K562 (cell line): ENCODE results near the gene SPACA5B. TPM values are rescaled to one million over a fixed set of nuclear protein-coding genes. Genes with fewer than 3 reads are reported as not detected.

Experiments
- ATAC-seq: fragments of 200-7000 bp; cut with Tn5 transposase; 3 replicates; pipeline ENCODE4 v1.9.1; 2020; ENCODE audit warnings: moderate library complexity
- BruUV-seq: library from RNA; stranded (reverse); fragments of 400-500 nt; replicated peaks from 2 replicates; lab custom pipeline; 2021; lab: Mats Ljungman, UMichigan
- CTCF ChIA-PET: fragments of 300-600 bp; formaldehyde crosslinking; extraction: SDS; loops from one replicate; lab custom pipeline; 2021; ENCODE audit warnings: low intra/inter-chr PET ratio; lab: Yijun Ruan, JAX
- POLR2A ChIA-PET: fragments of 300-600, 350-650 bp; sonication (Branson Sonifier 250); formaldehyde crosslinking; extraction: SDS; loops from one replicate; lab custom pipeline; 2021; ENCODE audit warnings: antibody characterized with exemption, inconsistent platforms; lab: Yijun Ruan, JAX
- DNase-seq, 4 experiments: peaks; one replicate each; pipeline versions ENCODE4 v3.0.0 to v3.0.0-alpha.2; 2011 to 2018; ENCODE audit warnings: low spot score in 3 of 4, mixed read lengths in 3 of 4; ENCODE audit errors: extremely low read depth in 1 of 4
- FAIRE-seq: peaks from 2 replicates; lab custom pipeline; 2011; peaks lifted over from hg19 to GRCh38; lab: Jason Lieb, UNC
- H2AFZ ChIP-seq: 2 replicates; pipeline ENCODE4 v1.6.0; 2011; ENCODE audit warnings: low read depth, low read length, control low read depth, inconsistent platforms
- H3K27ac ChIP-seq: fragments of 200-600 bp; 3 replicates; pipeline ENCODE4 v1.8.0; 2011; ENCODE audit warnings: low read depth, mild to moderate bottlenecking, control low read depth, inconsistent platforms, low read length, moderate library complexity, mixed read lengths; ENCODE audit errors: extremely low read depth
- H3K27me3 ChIP-seq, 2 experiments: fragments of 300-600 bp in 1 of 2; 2 replicates in 1 of 2; 3 replicates in 1 of 2; pipeline versions ENCODE4 v1.6.0 to v1.8.0; 2011; ENCODE audit warnings: inconsistent platforms in 2 of 2, low read length in 2 of 2, mild to moderate bottlenecking in 1 of 2, mixed read lengths in 1 of 2, moderate library complexity in 1 of 2; ENCODE audit not compliant: control insufficient read depth in 2 of 2, insufficient read depth in 2 of 2
- H3K36me3 ChIP-seq: fragments of 300-600 bp; 3 replicates; pipeline ENCODE4 v1.8.0; 2011; ENCODE audit warnings: mild to moderate bottlenecking, low read length, inconsistent platforms; ENCODE audit not compliant: control insufficient read depth, insufficient read depth
- H3K4me1 ChIP-seq, 2 experiments: fragments of 200-600 bp in 1 of 2; replicated peaks in 1 of 2; 2 replicates in 1 of 2; 3 replicates in 1 of 2; pipeline versions ENCODE4 v1.5.1 to v1.8.0; 2011; ENCODE audit warnings: inconsistent platforms in 2 of 2, low read length in 2 of 2, mild to moderate bottlenecking in 1 of 2, mixed read lengths in 1 of 2, moderate library complexity in 1 of 2; ENCODE audit not compliant: control insufficient read depth in 2 of 2, insufficient read depth in 2 of 2
- H3K4me2 ChIP-seq: 2 replicates; pipeline ENCODE4 v1.6.1; 2011; ENCODE audit warnings: low read length, control low read depth, inconsistent platforms, mixed read lengths; ENCODE audit not compliant: insufficient read depth
- H3K4me3 ChIP-seq: fragments of 200-600 bp; sonication (generic), shearing (Covaris generic); 2 replicates; pipeline ENCODE4 v1.5.1; 2016; ENCODE audit warnings: control low read depth, inconsistent platforms
- H3K79me2 ChIP-seq: fragments of 200-600 bp; 3 replicates; pipeline ENCODE4 v1.8.0; 2011; ENCODE audit warnings: low read length, inconsistent platforms; ENCODE audit not compliant: control insufficient read depth, insufficient read depth
- H3K9ac ChIP-seq, 2 experiments: 2 replicates each; pipeline versions ENCODE4 v1.6.0 to v1.6.1; 2011; ENCODE audit warnings: low read depth in 2 of 2, low read length in 2 of 2, control low read depth in 1 of 2, inconsistent platforms in 1 of 2, mild to moderate bottlenecking in 1 of 2, mixed read lengths in 1 of 2; ENCODE audit not compliant: insufficient read depth in 1 of 2
- H3K9me1 ChIP-seq: one replicate; pipeline ENCODE4 v1.6.0; 2011; ENCODE audit warnings: inconsistent platforms, mild to moderate bottlenecking, low read length, moderate library complexity; ENCODE audit not compliant: control insufficient read depth, insufficient read depth
- H3K9me3 ChIP-seq: replicated peaks from 2 replicates; pipeline ENCODE4 v1.5.1; 2011; ENCODE audit warnings: low read depth, low read length, inconsistent platforms; ENCODE audit not compliant: control insufficient read depth, insufficient read depth
- H4K20me1 ChIP-seq: replicated peaks from 2 replicates; pipeline ENCODE4 v1.6.1; 2011; ENCODE audit warnings: low read length, inconsistent platforms, mixed read lengths; ENCODE audit not compliant: control insufficient read depth, insufficient read depth
- ATF1 ChIP-seq, 2 experiments: fragments of 450-650 bp in 1 of 2; IDR thresholded peaks; 2 replicates each; pipeline ENCODE4 v1.6.1; 2016; ENCODE audit warnings: missing compliant biosample characterization in 1 of 2, missing genetic modification characterization in 1 of 2
- ATF3 ChIP-seq, 2 experiments: fragments of 450-650 bp in 1 of 2; sonication (generic) in 1 of 2; formaldehyde crosslinking in 1 of 2; IDR thresholded peaks in 1 of 2; conservative IDR thresholded peaks in 1 of 2; 2 replicates each; pipeline versions ENCODE4 v1.6.1 to v1.8.1; 2016 to 2023; ENCODE audit warnings: mild to moderate bottlenecking in 2 of 2, moderate library complexity in 2 of 2, inconsistent platforms in 1 of 2, missing genetic modification reagents in 1 of 2
- ATF7 ChIP-seq: fragments of 450-650 bp; IDR thresholded peaks from 2 replicates; pipeline ENCODE4 v1.7.1; 2014; ENCODE audit warnings: mild to moderate bottlenecking, moderate library complexity
- BRD9 ChIP-seq: fragments of 450-650 bp; IDR thresholded peaks from 2 replicates; pipeline ENCODE4 v1.6.1; 2018; ENCODE audit warnings: low read depth; ENCODE audit not compliant: partially characterized antibody
- CBFA2T2 ChIP-seq: fragments of 450-650 bp; conservative IDR thresholded peaks from 2 replicates; pipeline ENCODE4 v1.6.1; 2017; ENCODE audit warnings: mild to moderate bottlenecking
- CBX2 ChIP-seq: fragments of 200-600 bp; sonication (generic); IDR thresholded peaks from one replicate; pipeline ENCODE4 v1.6.1; 2012; ENCODE audit warnings: mild to moderate bottlenecking, low read length, inconsistent platforms; ENCODE audit not compliant: insufficient read depth, poor library complexity, severe bottlenecking
- CREB1 ChIP-seq, 2 experiments: sonication (generic) in 1 of 2; formaldehyde crosslinking in 1 of 2; IDR thresholded peaks; 2 replicates each; pipeline versions ENCODE4 v1.6.1 to v1.8.0; 2012 to 2022; ENCODE audit warnings: inconsistent platforms in 1 of 2, mild to moderate bottlenecking in 1 of 2, missing genetic modification reagents in 1 of 2, moderate library complexity in 1 of 2
- CREM ChIP-seq: IDR thresholded peaks from 2 replicates; pipeline ENCODE4 v1.6.1; 2014; ENCODE audit warnings: antibody characterized with exemption, low read depth
- CTBP1 ChIP-seq: fragments of 450-650 bp; IDR thresholded peaks from 2 replicates; pipeline ENCODE4 v1.6.1; 2016; ENCODE audit warnings: borderline replicate concordance
- CXXC5 ChIP-seq: fragments of 250-450 bp; sonication (Bioruptor Pico); IDR thresholded peaks from 2 replicates; pipeline ENCODE4 v1.8.0; 2022; ENCODE audit warnings: inconsistent platforms, mild to moderate bottlenecking, moderate library complexity
- FOSL1 ChIP-seq: fragments of 200-800 bp; sonication (Bioruptor generic); conservative IDR thresholded peaks from 2 replicates; pipeline ENCODE4 v1.6.1; 2016; ENCODE audit warnings: missing genetic modification characterization, missing compliant biosample characterization
- JUND ChIP-seq, 2 experiments: IDR thresholded peaks; 2 replicates in 1 of 2; 3 replicates in 1 of 2; pipeline ENCODE4 v1.6.1; 2011; ENCODE audit warnings: borderline replicate concordance in 2 of 2, low read depth in 2 of 2, low read length in 2 of 2, improper control_type of control experiment in 1 of 2, missing biosample characterization in 1 of 2, missing genetic modification characterization in 1 of 2, missing genetic modification reagents in 1 of 2
- MTA1 ChIP-seq: fragments of 450-650 bp; IDR thresholded peaks from 2 replicates; pipeline ENCODE4 v1.6.1; 2017; ENCODE audit warnings: borderline replicate concordance
- NRF1 ChIP-seq, 2 experiments: fragments of 450-650 bp; IDR thresholded peaks in 1 of 2; conservative IDR thresholded peaks in 1 of 2; 2 replicates each; pipeline ENCODE4 v1.6.1; 2014; ENCODE audit warnings: mild to moderate bottlenecking in 2 of 2
- TCF7L2 ChIP-seq: fragments of 150-350 bp; IDR thresholded peaks from 2 replicates; pipeline ENCODE4 v1.6.1; 2016; ENCODE audit warnings: low read depth, mild to moderate bottlenecking, low read length, moderate library complexity
- U2AF2 ChIP-seq: fragments of 200-400 bp; formaldehyde crosslinking; optimal IDR thresholded peaks from 2 replicates; pipeline ENCODE3; 2017; ENCODE audit warnings: low read depth, mild to moderate bottlenecking, low read length
- ZNF280A ChIP-seq: fragments of 450-650 bp; IDR thresholded peaks from 2 replicates; pipeline ENCODE4 v1.6.1; 2018; ENCODE audit warnings: mild to moderate bottlenecking, low read depth; ENCODE audit not compliant: partially characterized antibody
- WGBS: fragments of 100-300 bp; shearing (Covaris generic); methylation state at CpG from one replicate; pipeline ENCODE4 v1.1.6; 2016; ENCODE audit warnings: low coverage, mixed read lengths; ENCODE audit not compliant: insufficient coverage; ENCODE audit errors: missing lambda C conversion rate; 5-methylcytosine and 5-hydroxymethylcytosine counted together
- in situ Hi-C: fragments of 300-500 bp; cut with MboI; formaldehyde crosslinking; loops from 4 replicates; pipeline ENCODE4 v1.15.0; 2018; ENCODE audit warnings: inconsistent platforms, mixed read lengths
- intact Hi-C: fragments of 100-400 bp; cut with micrococcal nuclease; formaldehyde crosslinking; loops from 2 replicates; pipeline ENCODE4 v1.14.2; 2022
- polyA plus RNA-seq, 8 experiments: library from polyadenylated mRNA; depleted of rRNA in 4 of 8; stranded (reverse) in 5 of 8; unstranded in 3 of 8; fragments of >200 nt; fragmentation: Nextera tagmentation in 2 of 8; fragmentation: Illumina TruSeq in 1 of 8; extraction: Ambion mirVana in 2 of 8; extraction: Trizol in 1 of 8; gene quantifications; 2 replicates each; pipeline versions ENCODE4 v1.2.1 to v1.2.3, GENCODE V29; 2011 to 2014; ENCODE audit warnings: inconsistent platforms in 1 of 8, missing spikeins in 1 of 8
- total RNA-seq, 7 experiments: library from RNA; depleted of rRNA in 6 of 7; stranded (reverse); fragments of >200 nt in 6 of 7; fragmentation: Illumina TruSeq in 2 of 7; extraction: Trizol in 2 of 7; gene quantifications; 2 replicates each; pipeline versions ENCODE4 v1.2.1 to v1.2.3, GENCODE V29; 2011 to 2021; ENCODE audit warnings: low replicate concordance in 1 of 7

The SPACA5B gene
- total and polyA plus RNA-seq, 9 of the 15 experiments (the other 6 are each of a cell fraction or from before 2014, with no cell fraction given), result not detected

- no TSS peak for BruUV-seq
- Histone ChIP-seq H4K20me1 (no peaks in the 10 kb centered on the region), H3K36me3 (no peaks in the 10 kb centered on the region), H2AFZ (0 out of 2 replicates have a peak overlapping the region, but pooled peaks have one; percentile 63)
- TF ChIP-seq ATF1 (CRISPR knock-in tag; IDR thresholded peaks at IDR 0.05) (no peak), ATF1 (tag; IDR thresholded peaks at IDR 0.05) (peak; percentile 71), CREM (peak; percentile 89), FOSL1 (tag) (0 out of 2 replicates have a peak, but pooled peaks have one; percentile 19), CXXC5 (CRISPR knock-in tag) (peak; percentile 56), CBX2 (no peak), MTA1 (0 out of 2 replicates have a peak, but pooled peaks have one; percentile 25), BRD9 (no peak), U2AF2 (no peak), JUND (IDR thresholded peaks at IDR 0.05; ENCODE audit: borderline replicate concordance, low read depth, low read length) (peak; percentile 68), JUND (tag; IDR thresholded peaks at IDR 0.05; ENCODE audit: borderline replicate concordance, low read depth, low read length) (peak; percentile 65; the same call in 2 of the 3 replicates), ATF7 (peak; percentile 90), ZNF280A (no peak), TCF7L2 (no peak), CTBP1 (peak; percentile 33; the same call in 1 of the 2 replicates), CBFA2T2 (no peak), ATF3 (IDR thresholded peaks at IDR 0.05) (peak; percentile 90), ATF3 (CRISPR knock-in tag; conservative IDR thresholded peaks at IDR 0.05) (no peak), NRF1 (conservative IDR thresholded peaks at IDR 0.05 in 1 of 2, IDR thresholded peaks at IDR 0.05 in 1 of 2) (peak; percentile 85 to 88), CREB1 (IDR thresholded peaks at IDR 0.05) (no peak), CREB1 (CRISPR knock-in tag; IDR thresholded peaks at IDR 0.05) (peak; percentile 56; the same call in 1 of the 2 replicates)
- TF ChIP-seq, all 486 proteins: peak for 11
- no peaks in the 10 kb centered on the region for H3K27me3 ChIP-seq
- no peak overlapping the region for H3K27ac ChIP-seq
- ATAC-seq (peak; percentile 49; the same call in 1 of the 3 replicates), FAIRE-seq (no peak), DNase-seq (peak in 3 of 4 experiments; percentile 3 to 31 (median 3))
- no peaks in the 10 kb centered on the region for H3K9me1 ChIP-seq
- POLR2A ChIA-PET, result no interaction called here
- no peaks in the 10 kb centered on the region for H3K9me3 ChIP-seq
- in situ Hi-C loops, result no loop called here
- WGBS, result 1% methylated on average over 10 of the region's 10 CpGs
- H3K9ac ChIP-seq, result no peak overlapping the region
- H3K79me2 ChIP-seq, result no peaks in the 10 kb centered on the region
- CTCF ChIA-PET, result no interaction called here
- H3K4me1 ChIP-seq, result no peaks in the 10 kb centered on the region
- H3K4me3 ChIP-seq, result no peak overlapping the region
- H3K4me2 ChIP-seq, result peak overlapping the region; percentile 18; the same call in 1 of the 2 replicates
- intact Hi-C loops, result no loop called here
Observed at GRCh38 chrX:48153769-48154168, 23.3 kb downstream of the SPACA5B start.
